H1 (cell line): Measurements from ENCODE around the gene TNFRSF8. TPM values are rescaled to one million over a fixed set of nuclear protein-coding genes. Genes with fewer than 3 reads are reported as not detected.

Experiments
- CHD7 ChIP-seq: fragments of 300-600 bp; sonication (generic); IDR thresholded peaks from 2 replicates; pipeline ENCODE4 v1.7.1; 2012; ENCODE audit warnings: low read length, moderate library complexity, mild to moderate bottlenecking, inconsistent platforms; ENCODE audit not compliant: insufficient replicate concordance
- CREB1 ChIP-seq: IDR thresholded peaks from 2 replicates; pipeline ENCODE4 v1.6.1; 2012; ENCODE audit warnings: inconsistent platforms
- EGR1 ChIP-seq: IDR thresholded peaks from 2 replicates; pipeline ENCODE4 v1.6.1; 2011; ENCODE audit warnings: low read depth, low read length, borderline replicate concordance
- TEAD4 ChIP-seq: IDR thresholded peaks from 2 replicates; pipeline ENCODE4 v1.6.1; 2012; ENCODE audit warnings: low read depth, low read length, inconsistent platforms, mixed read lengths
- polyA plus RNA-seq, 7 experiments: library from polyadenylated mRNA; depleted of rRNA in 3 of 7; stranded (reverse) in 5 of 7; unstranded in 2 of 7; fragments of >200 nt in 5 of 7; fragments of 200-250 nt in 2 of 7; gene quantifications; 1 replicate in 5 of 7; 2 replicates in 1 of 7; 4 replicates in 1 of 7; pipeline versions ENCODE4 v1.2.1 to v1.2.3, GENCODE V29; 2011 to 2013; ENCODE audit warnings: missing spikeins in 2 of 7, mixed read lengths in 2 of 7
- total RNA-seq: library from RNA; stranded (reverse); fragmentation: NEBNext Ultra II Directional; extraction: Animal tissue kit (Norgen Biotek cat#: 25700); gene quantifications from 2 replicates; pipeline ENCODE4 v1.2.1, GENCODE V29; 2021

TNFRSF8 gene
- total and polyA plus RNA-seq, 2 of the 8 experiments (the other 6 are each of a cell fraction or from before 2014, with no cell fraction given): 23.2 to 32.7 TPM

- TF ChIP-seq CHD7: no peak
- TF ChIP-seq CREB1: no peak
- TF ChIP-seq EGR1: no peak
- TF ChIP-seq TEAD4: no peak
Measured at GRCh38 chr1:12090326-12090725, 27.2 kb downstream of the TNFRSF8 start (continued).
